Stomach (tissue), 9 donors: ENCODE results near the gene CCDC138. TPM values are rescaled to one million over a fixed set of nuclear protein-coding genes. Genes with fewer than 3 reads are reported as not detected.
A peak's percentile ranks its signal among the peaks of the same experiment; 100 is the strongest.

Experiments used
- DNase-seq, 2 donors: peaks; one replicate each; pipeline versions ENCODE4 v3.0.0 to v3.0.0-alpha.2; 2013 to 2019
- H3K27ac ChIP-seq, 5 donors: fragments of 200-600 bp in 4 of 5; sonication (generic) in 4 of 5; one replicate each; pipeline ENCODE4 v1.5.1; 2013 to 2019; ENCODE audit warnings: mild to moderate bottlenecking in 1 of 5, moderate library complexity in 1 of 5
- H3K27me3 ChIP-seq, 3 donors: fragments of 200-600 bp; sonication (generic); one replicate each; pipeline ENCODE4 v1.5.1; 2017 to 2019; ENCODE audit warnings: mixed run types in 1 of 3
- H3K36me3 ChIP-seq, 4 donors: fragments of 200-600 bp; sonication (generic); 1 replicate in 3 of 4; 2 replicates in 1 of 4; pipeline ENCODE4 v1.5.1; 2016 to 2019
- H3K4me1 ChIP-seq, 4 donors: fragments of 200-600 bp; sonication (generic); one replicate each; pipeline ENCODE4 v1.5.1; 2016 to 2019
- H3K4me3 ChIP-seq, 4 donors: fragments of 200-600 bp; sonication (generic) in 3 of 4; one replicate each; pipeline ENCODE4 v1.5.1; 2016 to 2019; ENCODE audit warnings: mild to moderate bottlenecking in 1 of 4
- H3K9me3 ChIP-seq, 4 donors: fragments of 200-600 bp; sonication (generic); one replicate each; pipeline ENCODE4 v1.5.1; 2016 to 2019
- CTCF ChIP-seq, 7 experiments: fragments of 450-650 bp in 4 of 7; fragments of 200-600 bp in 3 of 7; sonication (generic) in 3 of 7; IDR thresholded peaks; one replicate each; pipeline ENCODE4 v1.5.1; 2016 to 2019; ENCODE audit warnings: antibody characterized with exemption in 7 of 7, control low read depth in 2 of 7, mild to moderate bottlenecking in 1 of 7
- EP300 ChIP-seq: sonication (generic); formaldehyde crosslinking; IDR thresholded peaks from one replicate; pipeline ENCODE4 v1.6.1; 2017; ENCODE audit warnings: antibody characterized with exemption
- POLR2A ChIP-seq, 4 donors: fragments of 450-650 bp; IDR thresholded peaks; one replicate each; pipeline ENCODE4 v1.6.1; 2016; ENCODE audit warnings: antibody characterized with exemption in 4 of 4, control low read depth in 2 of 4, mild to moderate bottlenecking in 1 of 4, moderate library complexity in 1 of 4
- POLR2AphosphoS5 ChIP-seq, 3 donors: sonication (generic); formaldehyde crosslinking; IDR thresholded peaks; one replicate each; pipeline ENCODE4 v1.6.1; 2016; ENCODE audit warnings: antibody characterized with exemption in 3 of 3
- WGBS, 5 donors: extraction: QIAGEN DNeasy Blood & Tissue Kit in 3 of 5; methylation state at CpG; one replicate each; pipeline versions ENCODE4 v1.1.5 to v1.1.7; 2013 to 2018; 5-methylcytosine and 5-hydroxymethylcytosine counted together
- intact Hi-C: fragments of 100-400 bp; cut with DNase I; formaldehyde crosslinking; loops from one replicate; pipeline ENCODE4 v1.15.1; 2023; ENCODE audit warnings: low total_unique reads
- polyA plus RNA-seq, 3 donors: library from polyadenylated mRNA; stranded (reverse); fragments of 200-250 nt; gene quantifications; one replicate each; pipeline ENCODE4 v1.2.3, GENCODE V29; 2013
- total RNA-seq, 5 donors: library from RNA; depleted of rRNA; stranded (reverse); fragments of >200 nt; gene quantifications; one replicate each; pipeline versions ENCODE4 v1.1.0 to v1.2.3, GENCODE V29; 2014 to 2016
- donor health status: healthy with polysubstance abuse.
- donor health status: Bipolar disorder and iron deficiency.
- donor health status: healthy.

Gene CCDC138
- total and polyA plus RNA-seq, 8 donors: 0.29 to 25.4 (median 1.9) TPM

- Histone ChIP-seq H3K27me3 (no peaks in the 10 kb centered on the region), H3K27ac (no peak overlapping the region), H3K9me3 (no peaks in the 10 kb centered on the region), H3K4me1 (no peaks in the 10 kb centered on the region), H3K36me3 (peaks cover 34 to 99% (median 98%) of the 10 kb centered on the region in 4 donors), H3K4me3 (no peak overlapping the region)
- no peak for DNase-seq
- TF ChIP-seq EP300 (no peak), POLR2AphosphoS5 (IDR thresholded peaks at IDR 0.05) (no peak)
- intact Hi-C loops: no loop called here
- WGBS, 5 donors: 89 to 94% (median 91%) methylated on average over 3 of the region's 3 CpGs
These were observed 10.1 kb upstream of the CCDC138 start for GRCh38 chr2:108776475-108776874.

GRCh38 chr2:108778857-108779256 lies 7.7 kb upstream of the CCDC138 start:
- no peak for TF ChIP-seq CTCF (IDR thresholded peaks at IDR 0.05)
- Histone ChIP-seq H3K27ac (no peak overlapping the region), H3K27me3 (no peaks in the 10 kb centered on the region), H3K36me3 (peaks cover 40 to 98% (median 98%) of the 10 kb centered on the region in 4 donors), H3K4me3 (no peak overlapping the region), H3K4me1 (no peaks in the 10 kb centered on the region), H3K9me3 (no peaks in the 10 kb centered on the region)
- 76 to 94% (median 87%) methylated on average over 2 of the region's 2 CpGs for WGBS, 5 donors
- DNase-seq: no peak
- intact Hi-C loops: no loop called here

GRCh38 chr2:108786008-108786353 lies 590 bp upstream of the CCDC138 start:
- DNase-seq: no peak
- H3K36me3 ChIP-seq: peaks cover 21 to 45% (median 39%) of the 10 kb centered on the region in 4 donors
- no peaks in the 10 kb centered on the region for H3K27me3 ChIP-seq
- peak overlapping the region; percentile 77 to 93 (median 88) for H3K27ac ChIP-seq
- intact Hi-C loops: no loop called here
- H3K4me3 ChIP-seq: peak overlapping the region; percentile 65 to 78 (median 72)
- WGBS, 5 donors: 0 to 8% (median 0%) methylated on average over 1 of the region's 1 CpG
- H3K9me3 ChIP-seq: no peaks in the 10 kb centered on the region
- H3K4me1 ChIP-seq: peaks cover 0 to 14% (median 6%) of the 10 kb centered on the region in 4 donors
- no peak for TF ChIP-seq CTCF (IDR thresholded peaks at IDR 0.05)
- no peak for TF ChIP-seq POLR2AphosphoS5 (IDR thresholded peaks at IDR 0.05)
- no peak for TF ChIP-seq EP300
- TF ChIP-seq POLR2A (IDR thresholded peaks at IDR 0.05): no peak

GRCh38 chr2:108787216-108787541 lies 608 bp downstream of the CCDC138 start:
- intact Hi-C loops: no loop called here
- Histone ChIP-seq H3K4me3 (peak overlapping the region; percentile 65 to 78 (median 72)), H3K36me3 (peaks cover 19 to 44% (median 33%) of the 10 kb centered on the region in 4 donors), H3K4me1 (peaks cover 0 to 14% (median 6%) of the 10 kb centered on the region in 4 donors), H3K27ac (peak overlapping the region in 4 of 5 donors; percentile 77 to 91 (median 85)), H3K9me3 (no peaks in the 10 kb centered on the region), H3K27me3 (no peaks in the 10 kb centered on the region)
- TF ChIP-seq POLR2A (IDR thresholded peaks at IDR 0.05) (no peak), EP300 (no peak), POLR2AphosphoS5 (IDR thresholded peaks at IDR 0.05) (no peak), CTCF (IDR thresholded peaks at IDR 0.05) (no peak)
- no peak for DNase-seq
- WGBS, 5 donors: 2 to 3% (median 2%) methylated on average over 6 of the region's 6 CpGs

GRCh38 chr2:108803045-108803736 lies 16.6 kb downstream of the CCDC138 start:
- Histone ChIP-seq H3K9me3 (no peaks in the 10 kb centered on the region), H3K27me3 (no peaks in the 10 kb centered on the region), H3K4me3 (no peak overlapping the region), H3K36me3 (peaks cover 0 to 45% (median 33%) of the 10 kb centered on the region in 4 donors), H3K4me1 (no peaks in the 10 kb centered on the region), H3K27ac (no peak overlapping the region)
- TF ChIP-seq EP300 (no peak), CTCF (IDR thresholded peaks at IDR 0.05) (no peak), POLR2A (IDR thresholded peaks at IDR 0.05) (no peak), POLR2AphosphoS5 (IDR thresholded peaks at IDR 0.05) (no peak)
- intact Hi-C loops: no loop called here
- WGBS, 5 donors: 93 to 96% (median 95%) methylated on average over 7 of the region's 7 CpGs
- no peak for DNase-seq
